Measurements from ENCODE around the gene APOD. TPM values are rescaled to one million over a fixed set of nuclear protein-coding genes. Genes with fewer than 3 reads are reported as not detected.

APOD gene
- total RNA-seq, 1 donor from 2014 or later, result 322 TPM

DNA sequence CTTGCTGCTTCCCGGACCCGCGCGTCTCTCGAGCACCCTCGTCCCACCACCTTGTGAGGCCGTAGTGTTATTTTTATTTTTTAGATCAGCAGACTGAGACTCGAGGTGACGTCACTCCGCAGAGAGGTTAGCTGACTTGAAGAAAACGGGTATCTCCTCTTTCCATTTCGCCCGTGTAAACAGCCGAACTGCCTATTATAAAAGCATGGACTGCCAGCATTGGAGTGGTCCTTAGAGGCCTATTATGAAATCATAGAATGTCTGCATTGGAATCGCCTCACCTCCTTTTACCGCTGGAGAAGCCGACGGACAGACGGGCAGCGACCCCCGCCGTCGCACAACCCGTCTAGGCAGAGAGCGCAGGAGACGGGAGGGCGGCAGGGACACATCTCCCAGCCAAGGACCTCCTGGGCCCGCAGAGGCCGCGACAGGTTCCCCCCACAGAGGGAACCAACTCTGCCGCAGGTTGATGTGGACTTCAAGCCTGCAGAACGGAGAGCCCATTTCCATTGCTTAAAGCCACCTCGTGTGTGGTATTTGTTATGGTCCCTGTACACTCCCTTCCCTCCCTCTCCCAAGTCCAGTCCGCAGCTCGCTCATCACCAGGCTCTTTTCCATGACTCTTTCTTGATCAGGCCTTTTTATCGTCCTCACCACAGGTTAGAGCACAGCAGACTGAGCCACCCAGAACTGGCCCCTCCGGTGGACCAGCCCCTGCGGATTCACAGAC lies 40.1 kb downstream of the APOD start:
- ATAC-seq (ENCODE audit: poor library complexity) (peak; percentile 34), DNase-seq (peak; percentile 53)
- intact Hi-C loops (cut with DNase I), result no loop called here

DNA sequence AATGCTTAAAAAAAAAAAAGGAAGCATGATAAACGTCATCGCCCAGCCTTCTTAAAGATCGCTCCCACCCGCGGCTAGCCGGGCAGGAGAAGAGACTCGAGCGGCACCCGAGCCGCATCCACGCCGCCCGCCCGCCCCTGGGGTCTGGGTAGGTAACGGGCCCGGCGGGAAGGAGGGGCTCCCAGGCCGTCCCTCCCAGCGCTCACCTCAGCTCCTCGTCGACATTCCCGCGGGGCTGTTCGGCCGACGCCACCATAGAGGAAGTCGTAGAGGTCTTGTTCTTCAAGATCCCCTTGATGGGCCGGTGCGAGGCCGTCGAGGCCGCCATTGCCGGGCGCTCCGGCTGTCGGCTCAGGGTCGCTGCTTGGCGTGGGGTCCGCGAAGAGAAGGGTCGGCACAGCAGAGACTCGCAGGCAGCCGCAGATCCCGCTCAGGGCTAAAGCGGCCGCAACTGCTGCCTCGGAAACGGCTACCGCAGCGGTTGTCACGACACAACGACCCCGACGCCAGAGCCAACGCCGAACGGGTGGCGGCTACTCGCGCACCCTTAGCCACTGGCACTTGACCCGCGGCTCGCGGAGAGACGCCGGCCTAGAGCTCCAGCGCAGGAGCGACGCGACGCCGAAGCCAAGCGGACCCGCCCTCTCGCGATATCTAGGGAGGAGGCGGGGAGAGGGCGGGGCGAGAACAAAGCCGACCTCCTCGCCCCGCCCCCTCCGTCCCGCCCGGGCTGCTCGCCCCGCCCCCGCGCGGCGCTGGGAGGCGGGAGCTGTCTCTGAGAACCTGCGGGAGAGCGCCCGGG lies 40.8 kb downstream of the APOD start, which contains the start of gene PPP1R2:
TSS of gene PPP1R2 (minus strand) at position 628 of the 802 bp plus-strand sequence. CDS start at position 328, 300 bp downstream.
- intact Hi-C loops (cut with DNase I), result no loop called here
- ATAC-seq (ENCODE audit: poor library complexity), result peak; percentile 95

DNA sequence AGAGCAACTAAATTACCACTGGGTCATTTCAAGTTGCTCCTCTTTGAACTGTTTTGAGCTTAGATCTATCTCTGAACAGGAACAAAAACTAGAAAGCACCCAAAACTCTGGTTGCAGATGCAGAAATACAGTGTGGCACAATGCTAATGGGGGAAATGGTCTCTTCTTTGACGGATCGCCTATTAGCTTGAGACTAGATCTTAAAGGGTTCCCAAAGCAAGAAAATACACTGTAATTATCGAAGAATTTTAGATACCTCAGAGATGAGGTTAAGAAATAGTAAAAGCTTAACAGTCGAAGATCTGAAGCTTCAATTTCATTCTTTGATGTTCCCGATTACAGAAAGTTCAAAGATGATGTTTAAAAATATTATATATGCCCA lies 41.4 kb downstream of the APOD start:
- ATAC-seq (ENCODE audit: poor library complexity) (no peak), DNase-seq (no peak)
- intact Hi-C loops (cut with DNase I), result no loop called here

More for the DNA sequence above, 40.8 kb downstream of the APOD start, which contains the start of gene PPP1R2:
- DNase-seq, result peak; percentile 95

DNA sequence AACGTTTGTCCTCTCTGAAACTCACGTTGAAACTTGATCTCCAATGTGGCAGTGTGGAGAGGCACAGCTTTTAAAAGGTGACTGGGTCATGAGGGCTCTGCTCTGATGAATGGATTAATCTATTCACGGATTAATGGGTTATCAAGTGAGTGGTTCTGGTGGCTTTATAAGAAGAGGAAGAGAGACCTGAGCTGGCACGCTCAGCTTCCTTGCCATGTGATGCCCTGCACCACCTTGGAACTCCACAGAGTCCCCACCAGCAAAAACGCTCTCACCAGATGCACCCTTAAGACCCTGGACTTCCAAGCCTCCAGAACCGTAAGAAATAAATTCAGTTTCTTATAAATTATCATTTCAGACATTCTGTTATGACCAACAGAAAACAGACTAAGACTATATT lies 43.2 kb downstream of the APOD start:
- intact Hi-C loops (cut with DNase I), result no loop called here
- DNase-seq (no peak), ATAC-seq (ENCODE audit: poor library complexity) (no peak)

DNA sequence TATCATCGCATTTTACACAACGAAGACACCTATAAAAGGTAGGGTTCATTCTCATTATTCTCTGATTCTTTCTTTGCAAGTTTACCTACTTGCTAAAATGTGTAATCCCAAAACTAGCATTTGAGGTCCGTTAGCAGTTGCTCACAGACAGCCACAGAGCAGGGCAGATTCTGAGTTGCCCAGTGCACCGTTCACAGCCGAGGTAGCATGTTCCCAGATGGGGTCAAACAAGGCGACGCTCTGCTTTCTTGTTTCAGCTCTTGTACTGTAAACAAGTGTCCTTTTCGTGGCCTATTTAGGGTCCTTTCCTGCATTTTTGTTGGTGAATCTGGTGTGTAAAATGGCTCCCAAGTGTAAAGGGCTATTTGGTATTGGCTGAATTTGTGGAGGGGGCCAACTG lies 43.7 kb downstream of the APOD start:
- intact Hi-C loops (cut with DNase I), result no loop called here
- DNase-seq, result no peak
- no peak for ATAC-seq (ENCODE audit: poor library complexity)

DNA sequence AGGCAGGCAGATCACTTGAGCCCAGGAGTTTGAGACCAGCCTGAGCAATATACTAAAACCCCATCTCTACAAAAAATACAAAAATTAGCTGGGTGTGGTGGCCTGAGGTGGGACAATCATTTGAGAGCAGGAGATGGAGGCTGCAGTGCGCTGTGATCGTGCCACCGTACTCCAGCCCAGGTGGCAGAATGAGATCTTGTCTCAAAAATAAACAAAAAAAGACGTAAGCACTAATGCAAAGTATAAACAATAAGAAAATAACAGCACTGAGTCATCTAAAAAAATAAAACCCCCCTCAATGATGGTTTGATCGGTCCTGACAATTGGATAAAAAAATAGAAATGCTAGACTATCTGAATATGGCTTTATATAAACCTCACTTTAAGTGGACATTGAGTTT lies 44.3 kb downstream of the APOD start:
- intact Hi-C loops (cut with DNase I), result no loop called here
- DNase-seq, result no peak
- no peak for ATAC-seq (ENCODE audit: poor library complexity)

DNA sequence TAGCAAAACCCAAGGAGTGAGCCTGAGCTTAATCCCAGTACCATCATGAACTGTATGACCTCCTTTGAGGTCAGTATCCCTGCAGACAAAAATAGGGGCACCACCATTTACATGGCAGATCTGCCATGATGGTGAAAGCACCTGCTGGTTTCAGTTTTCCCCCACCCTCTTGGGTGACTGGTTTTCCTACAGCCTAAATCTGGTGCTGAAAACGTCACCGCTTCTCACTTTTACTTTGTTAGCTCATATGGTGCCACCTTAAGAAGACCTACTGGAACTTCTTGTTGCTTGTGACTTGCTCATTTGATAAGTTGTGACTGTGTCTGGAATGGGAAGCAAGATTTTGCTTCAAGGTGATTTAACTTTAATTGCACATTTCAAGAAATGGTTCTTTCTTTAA lies 45.7 kb downstream of the APOD start:
- ATAC-seq (ENCODE audit: poor library complexity) (no peak), DNase-seq (no peak)
- intact Hi-C loops (cut with DNase I), result no loop called here

DNA sequence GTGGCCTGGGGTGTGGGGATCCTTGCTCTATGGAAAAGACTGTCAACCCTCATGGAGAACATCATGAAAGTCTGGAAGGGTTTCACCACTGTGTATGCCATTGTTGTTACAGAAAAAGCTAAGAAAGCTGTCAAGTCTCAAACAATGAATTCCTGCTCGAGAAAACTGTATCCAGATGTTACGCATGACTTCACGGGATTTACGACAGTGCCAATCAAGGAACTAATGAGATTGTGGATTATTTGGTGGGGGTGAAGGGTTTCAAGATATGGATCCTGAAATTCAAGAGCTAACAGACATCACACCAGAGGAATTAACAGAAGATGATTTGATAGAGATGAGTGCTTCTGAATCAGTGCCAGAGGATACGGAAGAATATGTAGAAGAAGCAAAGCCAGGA lies 48.4 kb downstream of the APOD start:
- DNase-seq (no peak), ATAC-seq (ENCODE audit: poor library complexity) (no peak)
- intact Hi-C loops (cut with DNase I), result no loop called here

DNA sequence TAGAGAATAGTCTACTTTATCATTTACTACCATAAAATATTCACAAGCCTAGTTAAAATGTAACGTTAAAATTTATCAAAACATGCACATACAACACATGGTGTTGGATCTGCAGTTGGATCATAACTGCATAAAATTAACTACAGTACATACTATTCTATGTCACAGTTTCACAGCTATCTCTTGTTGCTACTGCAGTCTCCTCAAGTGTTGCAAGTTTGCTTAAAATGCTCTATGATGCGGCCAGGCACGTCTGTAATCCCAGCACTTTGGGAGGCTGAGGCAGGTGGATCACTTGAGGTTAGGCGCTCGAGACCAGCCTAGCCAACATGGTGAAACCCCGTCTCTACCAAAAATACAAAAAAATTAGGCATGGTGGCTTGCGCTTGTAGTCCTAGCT lies 50.9 kb downstream of the APOD start:
- DNase-seq, result no peak
- peak; percentile 32 for ATAC-seq (ENCODE audit: poor library complexity)
- intact Hi-C loops (cut with DNase I), result no loop called here

DNA sequence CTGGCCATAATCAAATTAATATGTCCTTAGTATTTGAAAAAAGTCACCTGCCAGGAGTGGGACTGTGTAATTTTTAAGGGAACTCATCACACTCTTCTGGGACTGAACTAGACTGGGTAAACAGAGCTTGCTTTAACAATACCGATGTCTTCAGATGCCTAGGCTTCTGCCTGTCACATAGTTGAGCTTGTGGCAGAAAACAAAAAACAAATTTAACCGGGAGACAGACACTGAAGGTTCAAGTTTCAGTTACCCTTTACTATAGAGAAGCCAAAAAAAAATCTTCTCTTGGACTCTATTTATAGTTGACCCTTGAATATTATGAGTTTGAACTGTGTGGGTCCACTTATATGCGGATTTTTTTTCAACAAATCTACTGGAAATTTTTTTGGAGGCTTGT lies 51.4 kb downstream of the APOD start:
- no peak for DNase-seq
- intact Hi-C loops (cut with DNase I), result no loop called here
- ATAC-seq (ENCODE audit: poor library complexity), result no peak

DNA sequence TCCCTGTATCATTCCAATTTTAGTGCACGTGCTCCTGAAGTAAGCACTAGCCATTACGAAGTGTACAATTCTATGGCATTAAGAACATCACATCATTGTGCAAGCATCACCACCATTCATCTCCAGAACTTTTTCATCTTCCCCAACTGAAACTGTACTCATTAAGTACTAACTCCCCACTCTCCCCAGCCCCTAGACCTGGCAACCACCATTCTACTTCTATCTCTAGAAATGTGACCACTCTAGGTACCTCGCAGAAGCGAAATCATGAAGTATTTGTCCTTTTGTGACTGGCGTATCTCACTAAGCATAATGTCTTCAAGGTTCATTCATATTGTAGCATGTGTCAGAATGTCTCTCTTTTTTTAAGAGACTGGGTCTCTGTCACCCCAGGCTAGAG lies 52.1 kb downstream of the APOD start:
- ATAC-seq (ENCODE audit: poor library complexity) (no peak), DNase-seq (no peak)
- intact Hi-C loops (cut with DNase I), result no loop called here

DNA sequence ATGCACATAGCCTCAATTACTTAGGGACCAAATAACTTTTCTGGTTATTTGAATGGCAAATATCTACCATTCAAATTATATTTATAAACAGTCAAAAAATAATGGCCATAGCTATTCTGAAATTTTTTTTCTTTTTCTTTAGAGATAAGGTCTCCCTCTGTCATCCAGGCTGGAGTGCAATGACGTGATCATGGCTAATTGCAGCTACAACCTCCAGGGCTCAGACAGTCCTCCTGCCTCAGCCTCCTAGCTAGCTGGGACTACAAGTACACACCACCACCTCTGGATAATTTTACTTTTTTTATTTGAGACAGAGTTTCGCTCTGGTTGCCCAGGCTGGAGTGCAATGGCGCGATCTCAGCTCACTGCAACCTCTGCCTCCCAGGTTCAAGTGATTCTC lies 57.2 kb downstream of the APOD start:
- intact Hi-C loops (cut with DNase I), result no loop called here
- DNase-seq (no peak), ATAC-seq (ENCODE audit: poor library complexity) (no peak)

DNA sequence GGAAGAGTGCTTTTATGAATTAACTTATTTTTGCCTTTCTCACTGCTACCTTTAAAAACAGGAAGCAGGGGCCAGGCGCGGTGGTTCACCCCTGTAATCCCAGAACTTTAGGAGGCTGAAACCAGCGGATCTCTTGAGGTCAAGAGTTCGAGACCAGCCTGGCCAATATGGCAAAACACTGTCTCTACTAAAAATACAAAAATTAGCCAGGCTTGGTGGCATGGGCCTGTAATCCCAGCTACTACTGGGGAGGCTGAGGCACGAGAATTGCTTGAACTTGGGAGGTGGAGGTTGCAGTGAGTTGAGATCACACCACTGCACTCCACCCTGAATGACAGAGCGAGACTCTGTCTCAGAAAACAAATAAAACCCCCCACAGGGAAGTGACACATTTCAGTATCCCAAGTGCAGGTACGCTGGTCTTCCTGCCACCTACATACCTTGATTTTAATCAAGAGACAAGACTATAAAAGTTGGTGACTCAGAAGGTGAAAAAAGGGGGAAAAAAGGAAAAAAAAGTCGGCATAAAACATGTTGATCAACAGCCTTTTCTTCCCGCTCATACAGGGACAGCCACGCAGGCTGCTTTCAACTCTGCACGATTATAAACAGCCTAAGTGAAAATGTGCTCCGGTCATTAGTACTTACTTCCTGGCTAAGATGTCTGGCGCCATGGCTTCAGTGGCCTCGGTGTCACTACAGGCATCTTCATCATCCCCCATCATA lies 59.4 kb downstream of the APOD start:
- ATAC-seq (ENCODE audit: poor library complexity), result no peak
- no peak for DNase-seq
- intact Hi-C loops (cut with DNase I), result loop anchor here (5.0 kb wide), 1 partner anchor 847 kb away; no protein-coding TSS in a partner anchor

DNA sequence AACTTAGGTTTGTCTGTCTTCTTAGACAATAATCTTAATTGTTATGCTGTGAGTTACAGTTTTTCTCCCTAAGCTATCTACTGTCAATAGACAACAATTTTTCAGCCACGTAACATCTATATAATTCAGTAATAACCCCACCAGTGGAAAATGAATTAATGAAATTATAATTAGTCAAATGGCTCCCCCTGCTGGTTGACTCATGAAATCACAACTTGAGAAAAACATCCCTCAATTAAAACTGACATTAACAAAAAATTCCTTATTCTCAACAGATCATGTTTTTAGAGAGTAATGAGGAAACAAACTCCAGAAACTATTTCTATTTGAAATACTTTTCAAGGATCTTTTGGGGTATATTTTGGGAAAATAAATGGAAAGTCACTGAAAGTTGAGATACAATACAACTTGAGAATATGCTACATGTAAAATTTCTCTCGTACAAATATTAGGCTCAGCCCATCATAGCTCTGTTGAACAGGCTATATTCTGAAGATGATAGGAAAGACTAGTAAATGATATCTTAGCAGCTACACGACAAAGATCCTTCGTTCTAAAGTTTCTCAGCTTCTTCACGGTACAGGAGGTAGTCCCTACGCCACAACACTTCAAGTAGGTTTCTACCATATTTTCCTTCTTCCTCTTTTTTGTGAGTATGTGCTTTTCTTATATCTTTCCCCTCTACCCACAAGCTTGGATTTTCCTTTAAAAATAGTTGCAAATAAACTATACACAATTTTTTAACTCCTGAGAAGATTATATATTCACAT lies 61.3 kb downstream of the APOD start:
- intact Hi-C loops (cut with DNase I), result loop anchor here (5.0 kb wide), 1 partner anchor 845 kb away; no protein-coding TSS in a partner anchor
- ATAC-seq (ENCODE audit: poor library complexity) (no peak), DNase-seq (no peak)

Other genes starting within 250 kb of the APOD start
- 12.8 TPM for gene ACAP2, start 140.9 kb downstream of the APOD start, total RNA-seq
- gene PPP1R2, start 40.6 kb downstream of the APOD start, total RNA-seq, result 28.2 TPM
- 5.4 TPM for gene MUC20, start 137.0 kb upstream of the APOD start, total RNA-seq
- not detected for gene MUC4, start 228.0 kb upstream of the APOD start, total RNA-seq